ENCODE measurements around the gene CABP7.
"Not testable (repeated sequence)": the region's sequence is repeated elsewhere in the genome, so short reads cannot be mapped to it uniquely, and the experiment has no call there.

The CABP7 gene

GRCh38 chr22:29750559-29751538 lies 31.0 kb downstream of the CABP7 start:
- DNase-seq, result no peak

- no peak for DNase-seq
These were observed 31.9 kb downstream of the CABP7 start for GRCh38 chr22:29751669-29752068.

GRCh38 chr22:29753808-29754657 lies 34.2 kb downstream of the CABP7 start:
- DNase-seq, result no peak

- not testable (repeated sequence) for DNase-seq
These were observed 35.0 kb downstream of the CABP7 start for GRCh38 chr22:29754658-29755395.

GRCh38 chr22:29755889-29756288 lies 36.1 kb downstream of the CABP7 start:
- no peak for DNase-seq

- no peak for DNase-seq
These were observed 36.5 kb downstream of the CABP7 start for GRCh38 chr22:29756341-29756740.

GRCh38 chr22:29757096-29757495 lies 37.3 kb downstream of the CABP7 start:
- no peak for DNase-seq

- no peak for DNase-seq
These were observed 38.3 kb downstream of the CABP7 start for GRCh38 chr22:29758068-29758622.

- DNase-seq, result no peak
These were observed 39.2 kb downstream of the CABP7 start for GRCh38 chr22:29758959-29759358.

GRCh38 chr22:29762263-29762662 lies 42.5 kb downstream of the CABP7 start:
- no peak for DNase-seq

GRCh38 chr22:29765905-29766631 lies 46.3 kb downstream of the CABP7 start:
- DNase-seq, result peak in 1 of 2 experiments; percentile 11

- peak; percentile 88 to 90 for DNase-seq
These were observed 46.9 kb downstream of the CABP7 start, which contains the start of gene ZMAT5 for GRCh38 chr22:29766632-29767170. Gene ZMAT5, minus strand, starts transcription at chr22:29767007. Its CDS starts 18,463 bp downstream, at chr22:29748544.

- DNase-seq, result peak; percentile 90 to 92
These were observed 47.6 kb downstream of the CABP7 start, which contains the start of gene UQCR10 for GRCh38 chr22:29767171-29768051. Gene UQCR10, plus strand, starts transcription at chr22:29767369. Its CDS starts 30 bp downstream, at chr22:29767399.

GRCh38 chr22:29768052-29768693 lies 48.4 kb downstream of the CABP7 start:
- no peak for DNase-seq

GRCh38 chr22:29769723-29770321 lies 50.0 kb downstream of the CABP7 start:
- no peak for DNase-seq

GRCh38 chr22:29772170-29772641 lies 52.4 kb downstream of the CABP7 start:
- DNase-seq, result no peak

- no peak for DNase-seq
These were observed 53.4 kb downstream of the CABP7 start for GRCh38 chr22:29773233-29773632.

- DNase-seq, result no peak
These were observed 60.4 kb downstream of the CABP7 start for GRCh38 chr22:29780220-29780619.
